Measurements from ENCODE around the gene MMP27. TPM values are rescaled to one million over a fixed set of nuclear protein-coding genes. Genes with fewer than 3 reads are reported as not detected.
"Not testable (repeated sequence)": the region's sequence is repeated elsewhere in the genome, so short reads cannot be mapped to it uniquely, and the experiment has no call there.

MMP27 gene
- total RNA-seq, 6 experiments from 2014 or later: 0.11 TPM; not detected in 5

GRCh38 chr11:102734650-102735049 lies 29.1 kb upstream of the MMP27 start:
- ATAC-seq: no peak
- no peak for DNase-seq
- TF ChIP-seq CTCF (IDR thresholded peaks at IDR 0.05): no peak
- no peak for TF ChIP-seq POLR2A (IDR thresholded peaks at IDR 0.05)
- no peaks in the 10 kb centered on the region for H3K9me3 ChIP-seq
- no peaks in the 10 kb centered on the region for H3K4me1 ChIP-seq
- no peaks in the 10 kb centered on the region for H3K36me3 ChIP-seq
- H3K27ac ChIP-seq: no peak overlapping the region
- no peaks in the 10 kb centered on the region for H3K27me3 ChIP-seq
- H3K4me3 ChIP-seq: no peak overlapping the region
- intact Hi-C loops (cut with DNase I): no loop called here

GRCh38 chr11:102733232-102733875 lies 27.8 kb upstream of the MMP27 start:
- H3K27ac ChIP-seq: no peak overlapping the region
- intact Hi-C loops (cut with DNase I): no loop called here
- TF ChIP-seq CTCF (IDR thresholded peaks at IDR 0.05) (peak; percentile 42 to 82 (median 69)), POLR2A (IDR thresholded peaks at IDR 0.05) (no peak)
- no peaks in the 10 kb centered on the region for H3K4me1 ChIP-seq
- H3K27me3 ChIP-seq: no peaks in the 10 kb centered on the region
- H3K4me3 ChIP-seq: no peak overlapping the region
- DNase-seq: peak; percentile 64 to 72 (median 71)
- no peaks in the 10 kb centered on the region for H3K36me3 ChIP-seq
- ATAC-seq: peak; percentile 88 to 93 (median 92)
- 27% methylated on average over 8 of the region's 8 CpGs for WGBS (ENCODE audit: insufficient coverage, low coverage, low lambda C conversion rate, missing lambda C conversion rate)
- H3K9me3 ChIP-seq: no peaks in the 10 kb centered on the region

DNA sequence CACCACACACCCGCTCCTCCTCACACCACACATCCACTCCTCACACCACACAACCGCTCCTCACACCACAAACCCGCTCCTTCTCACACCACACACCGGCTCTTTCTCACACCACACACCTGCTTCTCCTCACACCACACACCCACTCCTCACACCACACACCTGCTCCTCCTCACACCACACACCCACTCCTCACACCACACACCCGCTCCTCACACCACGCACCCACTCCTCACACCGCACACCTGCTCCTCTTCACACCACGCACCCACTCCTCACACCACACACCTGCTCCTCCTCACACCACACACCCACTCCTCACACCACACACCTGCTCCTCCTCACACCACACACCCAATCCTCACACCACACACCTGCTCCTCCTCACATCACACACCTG lies 25.4 kb upstream of the MMP27 start:
- WGBS (ENCODE audit: insufficient coverage, low coverage, low lambda C conversion rate, missing lambda C conversion rate): 50% methylated on average over 8 of the region's 8 CpGs
- intact Hi-C loops (cut with DNase I); H3K36me3 ChIP-seq; H3K9me3 ChIP-seq; H3K4me3 ChIP-seq; DNase-seq; H3K4me1 ChIP-seq; H3K27me3 ChIP-seq; H3K27ac ChIP-seq: not testable (repeated sequence)
- peak in 1 of 4 donors; percentile 29 for ATAC-seq

DNA sequence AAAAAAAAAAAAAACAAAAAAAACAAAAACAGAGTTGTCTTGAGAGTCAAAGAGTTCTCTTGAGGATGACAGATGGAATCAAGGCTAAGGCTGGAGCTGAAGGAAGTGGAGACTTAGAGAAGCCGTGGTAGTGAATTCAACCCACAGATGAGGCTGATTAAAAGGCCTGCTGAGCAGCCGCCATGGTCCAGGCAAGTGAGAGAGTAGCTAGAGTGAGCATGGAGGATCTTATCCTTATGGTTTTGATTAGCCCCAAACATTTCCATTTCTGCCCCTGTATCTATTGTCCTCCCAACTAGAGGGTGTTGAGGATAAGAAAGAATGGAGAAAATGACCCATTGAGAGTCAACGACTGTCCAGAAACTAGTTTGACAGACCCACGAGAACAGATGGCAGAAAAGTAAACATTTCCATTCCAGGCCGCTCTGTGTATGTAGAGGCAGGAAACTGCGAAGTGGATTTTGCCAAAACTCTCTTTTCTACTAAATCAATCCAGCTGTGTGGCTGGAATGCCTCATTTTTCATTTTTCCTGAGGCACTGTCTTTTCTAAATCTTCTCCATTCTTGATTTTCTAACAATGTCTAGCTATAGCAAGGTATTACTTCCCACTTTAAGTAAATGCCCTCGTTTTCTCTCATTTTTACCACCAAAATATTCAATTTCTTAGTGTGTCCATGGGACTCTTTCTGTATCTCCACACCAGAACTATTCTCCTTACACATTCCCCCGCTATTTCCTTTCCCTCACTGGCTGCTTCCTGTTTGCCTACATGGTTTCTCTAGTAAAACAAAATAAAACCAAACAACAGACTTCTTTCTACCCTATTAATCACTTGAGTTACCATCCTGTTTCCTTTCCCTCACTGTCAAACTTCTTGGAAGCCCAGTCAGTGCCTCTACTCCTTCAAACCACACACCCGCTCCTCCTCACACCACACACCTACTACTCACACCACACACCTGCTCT lies 24.6 kb upstream of the MMP27 start:
- TF ChIP-seq POLR2A (IDR thresholded peaks at IDR 0.05): no peak
- TF ChIP-seq CTCF (IDR thresholded peaks at IDR 0.05): no peak
- DNase-seq (no peak), ATAC-seq (no peak)
- H3K36me3 ChIP-seq: no peaks in the 10 kb centered on the region
- H3K4me3 ChIP-seq: no peak overlapping the region
- intact Hi-C loops (cut with DNase I): no loop called here
- no peaks in the 10 kb centered on the region for H3K4me1 ChIP-seq
- H3K9me3 ChIP-seq: no peaks in the 10 kb centered on the region
- WGBS (ENCODE audit: insufficient coverage, low coverage, low lambda C conversion rate, missing lambda C conversion rate): 58% methylated on average over 9 of the region's 9 CpGs
- H3K27ac ChIP-seq: no peak overlapping the region
- H3K27me3 ChIP-seq: no peaks in the 10 kb centered on the region

DNA sequence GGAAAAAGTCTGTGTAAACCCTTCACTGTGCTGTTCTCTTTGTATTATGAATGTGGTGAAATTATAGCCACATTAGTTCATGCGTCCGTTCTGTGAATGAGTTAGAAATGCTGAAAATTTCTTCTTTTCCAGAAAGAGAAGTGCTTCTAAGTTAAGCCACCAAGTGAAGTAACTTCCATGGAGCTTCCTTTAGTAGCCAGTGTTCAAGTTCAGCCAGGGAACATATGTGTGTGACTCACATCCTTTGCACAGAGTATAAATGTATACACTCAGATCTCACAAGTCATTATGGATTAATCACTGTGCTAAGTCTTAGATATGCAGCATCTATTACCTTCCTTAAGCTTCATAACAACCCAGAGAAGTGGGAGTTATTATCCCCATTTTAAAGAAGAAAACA lies 22.3 kb upstream of the MMP27 start:
- Histone ChIP-seq H3K36me3 (no peaks in the 10 kb centered on the region), H3K4me3 (no peak overlapping the region), H3K27ac (no peak overlapping the region), H3K9me3 (no peaks in the 10 kb centered on the region), H3K27me3 (no peaks in the 10 kb centered on the region), H3K4me1 (no peaks in the 10 kb centered on the region)
- ATAC-seq (peak in 3 of 4 donors; percentile 39 to 64 (median 56)), DNase-seq (no peak)
- intact Hi-C loops (cut with DNase I): no loop called here
- TF ChIP-seq POLR2A (IDR thresholded peaks at IDR 0.05) (no peak), CTCF (IDR thresholded peaks at IDR 0.05) (no peak)
- WGBS (ENCODE audit: insufficient coverage, low coverage, low lambda C conversion rate, missing lambda C conversion rate): 49% methylated on average over 2 of the region's 2 CpGs
